Activated CD8-positive, alpha-beta T cell treated with anti-CD3 and anti-CD28 coated beads for 36 hours (primary cell): ENCODE results near the gene MCM3AP. TPM values are rescaled to one million over a fixed set of nuclear protein-coding genes. Genes with fewer than 3 reads are reported as not detected.

Experiments
- ATAC-seq: fragments of 200-7000 bp; cut with Tn5 transposase; one replicate; pipeline ENCODE4 v1.10.0; 2021; ENCODE audit warnings: mild to moderate bottlenecking, moderate library complexity
- CTCF ChIA-PET: fragments of 350-600 bp; sonication (Branson Sonifier 250); formaldehyde crosslinking; loops from one replicate; lab custom pipeline; 2021; ENCODE audit warnings: antibody characterized with exemption; lab: Charles Lee
- POLR2A ChIA-PET: fragments of 350-600 bp; sonication (Branson Sonifier 250); formaldehyde crosslinking; loops from one replicate; lab custom pipeline; 2021; ENCODE audit warnings: antibody characterized with exemption; lab: Charles Lee
- DNase-seq: peaks from one replicate; pipeline ENCODE4 v3.0.0-alpha.2; 2020
- H3K27ac Mint-ChIP-seq: one replicate; pipeline ENCODE4 v1.8.0; 2021; ENCODE audit warnings: mild to moderate bottlenecking, mixed read lengths
- H3K27me3 Mint-ChIP-seq: one replicate; pipeline ENCODE4 v1.8.0; 2021; ENCODE audit warnings: mixed read lengths
- H3K36me3 Mint-ChIP-seq: one replicate; pipeline ENCODE4 v1.8.0; 2021; ENCODE audit warnings: low read depth, mixed read lengths
- H3K4me1 Mint-ChIP-seq: one replicate; pipeline ENCODE4 v1.8.0; 2021; ENCODE audit warnings: low read depth, mixed read lengths
- H3K4me3 Mint-ChIP-seq: one replicate; pipeline ENCODE4 v1.8.0; 2021; ENCODE audit warnings: mild to moderate bottlenecking, moderate library complexity, mixed read lengths
- H3K9me3 Mint-ChIP-seq: one replicate; pipeline ENCODE4 v1.8.0; 2021; ENCODE audit warnings: mixed read lengths
- intact Hi-C: fragments of 100-400 bp; cut with micrococcal nuclease; formaldehyde crosslinking; loops from one replicate; pipeline ENCODE4 v1.10.0; 2022
- total RNA-seq, 2 experiments: library from RNA; stranded (reverse); gene quantifications; one replicate each; pipeline ENCODE4 v1.2.3, GENCODE V29; 2021
- TF ChIP-seq, protein P1 (sequence below): fragments of 200-600 bp; IDR thresholded peaks from one replicate; pipeline ENCODE4 v1.8.0; 2022; ENCODE audit warnings: antibody characterized with exemption, mild to moderate bottlenecking

Gene MCM3AP
- total RNA-seq, 2 experiments from 2014 or later, result 108 to 112 TPM

DNA sequence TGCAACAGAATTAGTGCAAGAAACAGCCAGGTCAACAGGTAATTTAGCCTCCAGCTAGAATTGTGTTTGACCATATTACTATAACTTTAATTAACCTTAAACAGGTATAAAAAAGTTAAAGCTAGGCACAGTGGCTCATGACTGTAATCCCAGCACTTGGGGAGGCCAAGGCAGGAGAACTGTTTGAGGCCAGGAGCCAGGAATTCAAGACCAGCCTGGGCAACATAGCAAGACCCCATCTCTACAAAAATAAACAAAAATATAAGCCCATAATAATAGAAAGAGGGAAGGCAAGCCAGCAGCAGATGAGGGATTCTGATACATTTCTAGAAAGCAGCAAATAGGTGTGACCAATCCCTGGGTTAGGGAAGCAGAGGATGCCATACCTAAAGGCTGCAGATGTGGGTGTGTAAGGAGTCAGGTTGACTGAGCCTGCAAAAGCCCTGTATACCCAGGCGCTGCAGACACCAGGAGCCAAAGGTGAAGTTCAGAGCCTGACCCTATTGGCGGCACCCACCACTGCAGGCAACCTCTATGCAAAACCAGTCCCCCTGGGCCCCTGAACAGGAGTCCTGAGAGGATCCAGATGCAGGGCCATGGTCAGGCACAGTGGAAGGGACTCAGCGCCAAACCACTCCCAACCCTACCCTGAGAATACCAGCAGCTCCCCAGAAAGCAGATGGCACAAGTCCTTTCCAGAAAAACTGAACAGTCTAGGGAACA is 37.6 kb downstream of the MCM3AP start:
- Mint-ChIP-seq H3K36me3 (peaks cover 50% of the 10 kb centered on the region), H3K4me3 (no peak overlapping the region), H3K27ac (no peak overlapping the region), H3K27me3 (no peaks in the 10 kb centered on the region), H3K9me3 (no peaks in the 10 kb centered on the region), H3K4me1 (peaks cover 13% of the 10 kb centered on the region)
- POLR2A ChIA-PET, result no interaction called here
- CTCF ChIA-PET, result interaction anchor here (1.3 to 1.8 kb wide), 2 partner anchors 13 to 277 kb away, joined by 3 to 4 read pairs; no protein-coding TSS in a partner anchor
- ATAC-seq (no peak), DNase-seq (no peak)
- TF ChIP-seq, protein P1, sequence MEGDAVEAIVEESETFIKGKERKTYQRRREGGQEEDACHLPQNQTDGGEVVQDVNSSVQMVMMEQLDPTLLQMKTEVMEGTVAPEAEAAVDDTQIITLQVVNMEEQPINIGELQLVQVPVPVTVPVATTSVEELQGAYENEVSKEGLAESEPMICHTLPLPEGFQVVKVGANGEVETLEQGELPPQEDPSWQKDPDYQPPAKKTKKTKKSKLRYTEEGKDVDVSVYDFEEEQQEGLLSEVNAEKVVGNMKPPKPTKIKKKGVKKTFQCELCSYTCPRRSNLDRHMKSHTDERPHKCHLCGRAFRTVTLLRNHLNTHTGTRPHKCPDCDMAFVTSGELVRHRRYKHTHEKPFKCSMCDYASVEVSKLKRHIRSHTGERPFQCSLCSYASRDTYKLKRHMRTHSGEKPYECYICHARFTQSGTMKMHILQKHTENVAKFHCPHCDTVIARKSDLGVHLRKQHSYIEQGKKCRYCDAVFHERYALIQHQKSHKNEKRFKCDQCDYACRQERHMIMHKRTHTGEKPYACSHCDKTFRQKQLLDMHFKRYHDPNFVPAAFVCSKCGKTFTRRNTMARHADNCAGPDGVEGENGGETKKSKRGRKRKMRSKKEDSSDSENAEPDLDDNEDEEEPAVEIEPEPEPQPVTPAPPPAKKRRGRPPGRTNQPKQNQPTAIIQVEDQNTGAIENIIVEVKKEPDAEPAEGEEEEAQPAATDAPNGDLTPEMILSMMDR, result no peak
- intact Hi-C loops, result no loop called here

GRCh38 chr21:46246345-46246744 is 39.1 kb downstream of the MCM3AP start:
- CTCF ChIA-PET, result interaction anchor here (1.8 kb wide), 1 partner anchor 11 kb away, joined by 4 read pairs; no protein-coding TSS in a partner anchor
- DNase-seq (no peak), ATAC-seq (no peak)
- intact Hi-C loops, result no loop called here
- peaks cover 13% of the 10 kb centered on the region for H3K4me1 Mint-ChIP-seq
- TF ChIP-seq, protein P1, result no peak
- H3K36me3 Mint-ChIP-seq, result peaks cover 54% of the 10 kb centered on the region
- no peak overlapping the region for H3K27ac Mint-ChIP-seq
- no peak overlapping the region for H3K4me3 Mint-ChIP-seq
- H3K27me3 Mint-ChIP-seq, result no peaks in the 10 kb centered on the region
- no peaks in the 10 kb centered on the region for H3K9me3 Mint-ChIP-seq
- POLR2A ChIA-PET, result no interaction called here

GRCh38 chr21:46245213-46245915 is 40.0 kb downstream of the MCM3AP start:
- Mint-ChIP-seq H3K9me3 (no peaks in the 10 kb centered on the region), H3K27me3 (no peaks in the 10 kb centered on the region), H3K4me3 (no peak overlapping the region), H3K27ac (no peak overlapping the region), H3K4me1 (peaks cover 7% of the 10 kb centered on the region), H3K36me3 (peaks cover 46% of the 10 kb centered on the region)
- TF ChIP-seq, protein P1, result no peak
- no peak for DNase-seq
- ChIA-PET CTCF (interaction anchor here (1.4 to 1.8 kb wide), 2 partner anchors 10 to 15 kb away, joined by 4 to 8 read pairs; no protein-coding TSS in a partner anchor), POLR2A (interaction anchor here (0.6 to 1.4 kb wide), 2 partner anchors 11 to 329 kb away, joined by 3 read pairs; no protein-coding TSS in a partner anchor)
- ATAC-seq, result no peak
- intact Hi-C loops, result no loop called here

DNA sequence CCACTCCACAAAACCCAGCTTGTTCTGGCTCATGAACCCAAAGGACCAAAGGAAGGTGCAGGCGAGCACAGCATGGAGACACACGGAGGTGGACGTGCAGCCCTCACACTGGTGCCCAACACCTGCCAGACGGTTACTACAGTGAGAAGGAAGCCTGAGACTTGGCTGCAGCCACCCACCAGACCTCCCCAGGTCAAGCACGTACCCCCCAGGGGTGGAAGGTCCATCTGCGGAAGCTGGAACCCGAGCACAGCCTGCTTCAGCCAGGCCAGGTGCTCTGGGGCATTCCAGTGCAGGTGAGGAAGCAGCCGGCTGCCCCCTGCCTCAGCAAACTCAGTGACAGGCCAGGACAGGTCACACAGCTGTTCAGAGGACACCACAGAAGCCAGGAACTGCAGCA is 40.8 kb downstream of the MCM3AP start:
- H3K4me1 Mint-ChIP-seq, result no peaks in the 10 kb centered on the region
- TF ChIP-seq, protein P1, result no peak
- no peak overlapping the region for H3K27ac Mint-ChIP-seq
- H3K27me3 Mint-ChIP-seq, result no peaks in the 10 kb centered on the region
- no peaks in the 10 kb centered on the region for H3K9me3 Mint-ChIP-seq
- POLR2A ChIA-PET, result interaction anchor here (0.7 to 1.9 kb wide), 3 partner anchors 9 to 409 kb away, joined by 3 to 4 read pairs (median 3); no protein-coding TSS in a partner anchor
- CTCF ChIA-PET, result interaction anchor here (1.4 kb wide), 1 partner anchor 14 kb away, joined by 8 read pairs; no protein-coding TSS in a partner anchor
- ATAC-seq, result no peak
- DNase-seq, result no peak
- H3K4me3 Mint-ChIP-seq, result no peak overlapping the region
- intact Hi-C loops, result no loop called here
- H3K36me3 Mint-ChIP-seq, result peaks cover 44% of the 10 kb centered on the region
